ENCODE data around the gene POMGNT2.

Gene POMGNT2

GRCh38 chr3:43043793-43044192, 62.1 kb downstream of the POMGNT2 start:
- DNase-seq (ENCODE audit: low read depth in 2 of 2), result no peak

- DNase-seq (ENCODE audit: low read depth in 2 of 2), result no peak
Observed at GRCh38 chr3:43043071-43043766, 62.7 kb downstream of the POMGNT2 start.

- DNase-seq (ENCODE audit: low read depth in 2 of 2), result no peak
Observed at GRCh38 chr3:43041517-43041916, 64.4 kb downstream of the POMGNT2 start.

- no peak for DNase-seq (ENCODE audit: low read depth in 2 of 2)
Observed at GRCh38 chr3:43038010-43038409, 67.9 kb downstream of the POMGNT2 start.

DNA sequence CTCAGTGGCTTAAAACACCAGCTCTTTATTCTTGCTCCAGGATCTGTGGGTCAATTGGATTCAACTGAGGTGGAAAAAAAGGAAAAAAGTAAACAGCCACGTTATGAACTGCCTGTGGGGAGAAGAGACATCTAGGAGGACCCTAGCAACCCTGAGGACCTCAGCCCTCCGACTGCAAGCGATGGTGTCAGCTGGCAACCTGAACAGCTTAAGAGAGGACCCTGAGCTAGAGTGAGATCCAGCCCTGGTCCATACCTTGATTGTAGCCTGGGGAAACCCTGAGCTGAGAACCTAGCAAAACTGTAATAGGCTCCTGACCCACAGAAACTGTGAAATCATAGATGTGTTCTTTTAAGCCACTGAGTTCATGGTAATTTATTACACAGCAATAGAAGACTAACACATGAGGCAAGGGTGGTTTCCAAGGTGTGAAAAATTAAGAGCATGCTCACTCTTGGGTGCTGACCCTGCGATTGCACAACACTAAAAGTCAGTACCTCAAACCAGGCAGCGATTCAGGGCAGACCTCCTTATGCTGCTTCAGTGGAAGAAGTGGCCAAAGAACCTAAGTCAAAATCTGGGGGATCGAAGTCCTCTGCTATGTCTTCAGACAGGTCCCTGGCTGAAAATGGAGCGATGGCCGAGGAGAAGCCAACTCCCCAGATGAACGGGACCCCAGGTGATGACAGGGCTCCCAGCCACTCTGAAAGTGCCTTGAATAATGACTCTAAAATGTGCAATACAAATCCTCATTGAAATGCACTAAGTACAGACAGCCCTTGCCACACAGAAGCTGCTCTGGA, 69.1 kb downstream of the POMGNT2 start:
- DNase-seq (ENCODE audit: low read depth in 2 of 2), result no peak

GRCh38 chr3:43035801-43036365, 70.0 kb downstream of the POMGNT2 start:
- DNase-seq (ENCODE audit: low read depth in 2 of 2), result no peak

DNA sequence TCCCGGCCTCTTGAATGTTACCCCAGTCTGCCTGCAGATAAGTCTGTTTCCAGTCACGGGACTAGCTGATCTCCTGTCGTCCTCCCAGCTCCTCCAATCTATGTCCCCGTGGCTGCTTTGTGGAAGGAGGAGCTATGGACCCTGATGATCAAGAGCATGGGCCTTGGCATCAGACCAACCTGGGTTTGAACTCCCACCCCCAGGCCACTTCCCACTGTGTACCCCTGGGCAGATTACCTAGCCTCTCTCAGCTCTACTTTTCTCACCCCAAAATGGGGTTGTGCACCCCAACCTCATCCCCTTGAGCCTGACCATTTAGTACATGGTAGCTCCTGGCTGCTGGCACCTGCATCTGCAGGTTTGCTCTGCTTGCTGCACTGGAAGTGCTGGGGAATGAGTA, 71.0 kb downstream of the POMGNT2 start:
- no peak for DNase-seq (ENCODE audit: low read depth in 2 of 2)

DNA sequence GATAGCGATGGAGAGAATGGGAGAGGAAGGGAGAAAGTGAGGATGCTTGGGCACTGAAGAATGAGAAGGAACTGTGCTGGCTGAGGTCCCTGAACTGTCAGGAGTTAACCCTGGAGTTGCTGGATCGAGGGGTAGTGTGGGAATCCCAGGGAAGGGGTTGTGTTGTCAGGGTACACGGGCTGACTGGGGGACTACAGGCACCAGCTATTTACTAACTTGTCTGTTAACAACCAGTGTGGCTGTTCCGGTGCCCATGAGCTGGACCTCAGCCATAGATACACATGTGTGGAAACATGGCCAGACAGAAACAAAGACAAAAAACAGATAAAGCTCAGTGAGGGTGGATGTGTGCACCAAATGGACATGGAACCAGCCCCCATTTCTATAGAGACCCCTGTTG, 71.7 kb downstream of the POMGNT2 start:
- no peak for DNase-seq (ENCODE audit: low read depth in 2 of 2)

GRCh38 chr3:43032646-43033628, 72.9 kb downstream of the POMGNT2 start:
- no peak for DNase-seq (ENCODE audit: low read depth in 2 of 2)

GRCh38 chr3:43031889-43032545, 73.9 kb downstream of the POMGNT2 start:
- DNase-seq (ENCODE audit: low read depth in 2 of 2), result no peak

DNA sequence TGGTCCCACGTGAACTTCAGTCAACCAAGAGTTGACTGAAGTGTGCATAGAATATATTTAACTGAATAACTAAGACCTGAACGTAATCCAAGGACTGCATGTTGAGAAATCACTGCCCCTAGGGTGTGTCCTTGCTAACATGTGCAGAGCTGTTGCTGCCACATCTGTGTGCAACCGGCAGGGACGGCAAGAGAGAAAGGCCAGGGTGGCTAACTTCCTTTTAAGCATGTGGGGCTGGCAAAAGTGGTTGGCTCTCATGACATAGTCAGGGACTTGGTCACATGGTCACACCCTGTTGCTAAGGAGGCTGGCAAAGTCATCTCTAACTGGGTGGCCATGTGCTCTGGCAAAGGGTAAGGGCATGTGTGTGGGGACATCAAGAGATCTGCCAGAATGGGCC, 74.4 kb downstream of the POMGNT2 start:
- DNase-seq (ENCODE audit: low read depth in 2 of 2), result no peak

DNA sequence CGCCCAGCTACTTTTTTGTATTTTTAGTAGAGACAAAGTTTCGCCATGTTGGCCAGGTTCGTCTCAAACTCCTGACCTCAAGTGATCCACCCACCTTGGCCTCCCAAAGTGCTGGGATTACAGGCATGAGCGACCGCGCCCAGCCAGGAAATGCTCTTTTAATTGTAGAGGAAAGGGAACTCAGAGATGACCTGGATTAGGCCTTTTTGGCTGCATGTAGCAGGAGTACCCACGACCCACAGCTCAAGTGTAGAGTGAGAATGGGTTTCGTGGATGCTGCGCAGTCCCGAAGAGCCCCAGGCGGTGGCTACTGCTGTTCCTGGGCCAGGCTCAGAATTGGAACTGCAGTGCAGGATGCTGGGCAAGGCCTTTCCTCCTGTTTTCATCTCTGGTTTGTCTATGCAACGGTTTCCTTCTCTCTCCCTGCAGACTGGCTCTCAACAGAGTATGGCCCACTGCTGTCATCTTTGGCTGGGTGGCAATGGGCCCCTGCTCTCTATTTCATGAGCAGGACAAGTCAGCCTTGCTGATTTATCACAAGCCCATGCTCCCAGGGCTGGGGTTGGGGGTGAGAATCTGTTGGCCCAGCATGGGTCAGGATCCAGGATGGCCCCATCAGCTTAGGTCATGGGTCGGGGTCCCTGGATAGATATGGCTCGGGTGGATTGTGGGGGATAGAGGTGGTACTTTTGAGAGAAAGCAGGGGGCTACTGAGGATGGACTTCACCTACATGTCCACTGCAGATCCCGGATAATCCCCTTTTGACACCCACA, 75.5 kb downstream of the POMGNT2 start:
- DNase-seq (ENCODE audit: low read depth in 2 of 2), result no peak
